ENCODE results near the gene SLU7. TPM values are rescaled to one million over a fixed set of nuclear protein-coding genes. Genes with fewer than 3 reads are reported as not detected.

SLU7 gene
- total RNA-seq, 4 donors from 2014 or later = 43.5 to 82.0 (median 69.5) TPM

DNA sequence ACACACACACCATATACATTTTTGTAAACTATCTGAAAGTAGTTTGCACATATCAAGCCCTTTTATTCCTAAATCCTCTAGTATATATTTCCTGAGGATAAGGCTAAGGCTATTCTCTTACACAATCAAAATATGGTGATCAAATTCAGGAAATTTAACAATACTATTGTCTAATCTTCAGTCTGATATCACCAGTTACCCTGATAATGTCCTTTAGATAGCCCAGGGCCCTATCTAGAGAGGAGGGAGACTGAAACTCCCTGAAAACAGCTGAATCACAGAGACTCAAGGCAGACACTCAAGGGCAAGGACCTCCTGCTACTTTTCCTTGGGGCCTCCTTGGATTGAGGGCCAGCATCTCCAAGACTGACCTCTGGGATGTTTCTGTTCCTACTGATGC, 33.2 kb upstream of the SLU7 start:
- no peak overlapping the region for H3K27ac ChIP-seq (replicated peaks in 1 of 4)
- no peaks in the 10 kb centered on the region for H3K9me3 ChIP-seq
- no peaks in the 10 kb centered on the region for H3K4me1 ChIP-seq
- peaks cover 0 to 13% (median 0%) of the 10 kb centered on the region in 4 donors for H3K27me3 ChIP-seq
- H3K4me3 ChIP-seq = no peak overlapping the region
- H3K36me3 ChIP-seq = no peaks in the 10 kb centered on the region
- intact Hi-C loops (cut with DNase I) = no loop called here
- TF ChIP-seq EP300 (IDR thresholded peaks at IDR 0.05) (no peak), POLR2AphosphoS5 (IDR thresholded peaks at IDR 0.05) (no peak), POLR2A (IDR thresholded peaks at IDR 0.05; ENCODE audit: low read depth) (no peak)
- TF ChIP-seq, protein P1, sequence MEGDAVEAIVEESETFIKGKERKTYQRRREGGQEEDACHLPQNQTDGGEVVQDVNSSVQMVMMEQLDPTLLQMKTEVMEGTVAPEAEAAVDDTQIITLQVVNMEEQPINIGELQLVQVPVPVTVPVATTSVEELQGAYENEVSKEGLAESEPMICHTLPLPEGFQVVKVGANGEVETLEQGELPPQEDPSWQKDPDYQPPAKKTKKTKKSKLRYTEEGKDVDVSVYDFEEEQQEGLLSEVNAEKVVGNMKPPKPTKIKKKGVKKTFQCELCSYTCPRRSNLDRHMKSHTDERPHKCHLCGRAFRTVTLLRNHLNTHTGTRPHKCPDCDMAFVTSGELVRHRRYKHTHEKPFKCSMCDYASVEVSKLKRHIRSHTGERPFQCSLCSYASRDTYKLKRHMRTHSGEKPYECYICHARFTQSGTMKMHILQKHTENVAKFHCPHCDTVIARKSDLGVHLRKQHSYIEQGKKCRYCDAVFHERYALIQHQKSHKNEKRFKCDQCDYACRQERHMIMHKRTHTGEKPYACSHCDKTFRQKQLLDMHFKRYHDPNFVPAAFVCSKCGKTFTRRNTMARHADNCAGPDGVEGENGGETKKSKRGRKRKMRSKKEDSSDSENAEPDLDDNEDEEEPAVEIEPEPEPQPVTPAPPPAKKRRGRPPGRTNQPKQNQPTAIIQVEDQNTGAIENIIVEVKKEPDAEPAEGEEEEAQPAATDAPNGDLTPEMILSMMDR (IDR thresholded peaks at IDR 0.05) = no peak
- DNase-seq (ENCODE audit: extremely low spot score) = no peak

DNA sequence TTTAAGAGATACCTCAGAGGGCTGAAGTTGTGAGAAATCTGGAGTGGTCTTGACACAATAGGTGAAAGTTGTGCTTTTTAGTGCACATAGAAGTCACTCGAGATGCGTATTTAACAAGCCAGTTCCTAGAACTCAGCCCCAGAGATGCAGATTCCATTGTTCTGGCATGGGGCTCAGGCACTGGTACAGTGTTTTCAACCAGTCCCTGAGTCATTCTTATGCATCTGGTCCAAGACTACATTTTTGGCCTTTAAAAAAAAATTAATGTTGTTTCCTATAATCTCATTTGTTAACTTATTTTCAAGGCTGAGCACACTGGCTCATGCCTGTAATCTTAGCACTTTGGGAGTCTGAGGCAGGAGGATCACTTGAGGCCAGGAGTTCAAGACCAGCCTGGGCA, 32.4 kb upstream of the SLU7 start:
- DNase-seq (ENCODE audit: extremely low spot score) = no peak
- H3K36me3 ChIP-seq = no peaks in the 10 kb centered on the region
- whole genome bisulfite sequencing = 89% methylated on average over 2 of the region's 2 CpGs
- TF ChIP-seq EP300 (IDR thresholded peaks at IDR 0.05) (no peak), POLR2A (IDR thresholded peaks at IDR 0.05; ENCODE audit: low read depth) (no peak), POLR2AphosphoS5 (IDR thresholded peaks at IDR 0.05) (no peak)
- TF ChIP-seq, protein P1 (IDR thresholded peaks at IDR 0.05) = no peak
- H3K4me1 ChIP-seq = no peaks in the 10 kb centered on the region
- H3K4me3 ChIP-seq = no peak overlapping the region
- intact Hi-C loops (cut with DNase I) = no loop called here
- H3K9me3 ChIP-seq = no peaks in the 10 kb centered on the region
- H3K27ac ChIP-seq (replicated peaks in 1 of 4) = no peak overlapping the region
- peaks cover 0 to 9% (median 0%) of the 10 kb centered on the region in 4 donors for H3K27me3 ChIP-seq

DNA sequence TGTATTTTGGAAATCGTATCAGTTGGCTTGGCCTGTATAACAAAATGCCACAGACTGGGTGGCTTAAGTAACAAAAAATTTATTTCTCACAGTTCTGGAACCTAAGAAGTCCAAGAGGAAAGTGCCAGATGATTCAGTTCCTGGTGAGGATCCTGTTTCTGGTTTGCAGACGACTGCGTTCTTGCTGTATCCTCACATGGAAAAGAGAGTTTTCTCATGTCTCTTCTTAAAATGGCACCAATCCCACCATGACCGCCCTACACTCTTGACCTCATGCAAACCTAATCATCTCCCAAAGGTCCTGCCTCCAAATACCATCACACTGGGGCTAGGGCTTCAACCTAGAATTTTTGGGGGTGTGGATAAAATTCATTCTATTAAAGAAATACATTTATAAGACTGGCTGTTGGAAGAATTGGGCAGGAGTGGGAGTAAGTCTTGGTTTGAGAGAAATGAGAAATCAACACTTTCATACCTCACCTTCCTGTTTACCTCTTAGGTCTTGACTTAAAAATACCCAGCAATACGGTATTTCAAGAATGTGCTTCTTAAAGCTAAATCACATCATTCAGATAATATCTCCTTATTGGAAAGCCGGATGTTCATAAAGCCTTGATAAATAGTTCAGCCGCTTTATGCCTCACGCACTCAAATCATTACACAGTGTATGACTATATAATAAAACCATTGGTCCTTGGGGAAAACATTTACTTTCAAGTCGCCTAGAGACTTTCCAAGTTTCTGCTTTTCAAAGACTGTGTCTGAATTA, 31.5 kb upstream of the SLU7 start:
- WGBS = 83% methylated on average over 9 of the region's 9 CpGs
- no peak overlapping the region for H3K27ac ChIP-seq (replicated peaks in 1 of 4)

DNA sequence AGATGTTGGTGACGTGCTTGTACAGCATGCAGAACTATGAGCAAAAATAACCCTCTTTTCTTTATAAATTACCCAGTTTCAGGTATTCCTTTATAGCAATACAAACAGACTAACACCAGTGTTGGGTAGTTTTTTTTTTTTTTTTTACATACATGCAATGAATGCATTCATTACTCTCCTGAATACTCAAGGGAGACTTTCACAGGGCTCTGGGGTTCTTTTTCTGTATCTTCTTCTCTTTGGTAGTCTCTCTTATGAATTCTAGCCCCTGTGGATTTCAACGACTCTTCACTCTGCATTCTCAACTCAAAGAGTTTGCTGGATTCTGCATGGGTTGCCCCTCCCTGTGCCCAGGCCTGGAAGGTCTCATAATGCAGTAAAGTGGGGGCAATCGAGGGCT, 30.6 kb upstream of the SLU7 start:
- H3K27me3 ChIP-seq = no peaks in the 10 kb centered on the region
- DNase-seq (ENCODE audit: extremely low spot score) = no peak
- intact Hi-C loops (cut with DNase I) = no loop called here
- no peak overlapping the region for H3K4me3 ChIP-seq
- H3K4me1 ChIP-seq = no peaks in the 10 kb centered on the region
- TF ChIP-seq POLR2AphosphoS5 (IDR thresholded peaks at IDR 0.05) = no peak
- no peak for TF ChIP-seq POLR2A (IDR thresholded peaks at IDR 0.05; ENCODE audit: low read depth)
- no peak for TF ChIP-seq EP300 (IDR thresholded peaks at IDR 0.05)
- TF ChIP-seq, protein P1 (IDR thresholded peaks at IDR 0.05) = no peak
- no peaks in the 10 kb centered on the region for H3K9me3 ChIP-seq
- no peak overlapping the region for H3K27ac ChIP-seq (replicated peaks in 1 of 4)
- no peaks in the 10 kb centered on the region for H3K36me3 ChIP-seq
- 84% methylated on average over 3 of the region's 3 CpGs for WGBS

More for the DNA sequence above, 31.5 kb upstream of the SLU7 start:
- Histone ChIP-seq H3K36me3 (no peaks in the 10 kb centered on the region), H3K9me3 (no peaks in the 10 kb centered on the region), H3K4me3 (no peak overlapping the region), H3K4me1 (no peaks in the 10 kb centered on the region), H3K27me3 (no peaks in the 10 kb centered on the region)
- DNase-seq (ENCODE audit: extremely low spot score) = no peak
- intact Hi-C loops (cut with DNase I) = no loop called here
- TF ChIP-seq, protein P1 (IDR thresholded peaks at IDR 0.05) = no peak
- TF ChIP-seq POLR2A (IDR thresholded peaks at IDR 0.05; ENCODE audit: low read depth) (no peak), POLR2AphosphoS5 (IDR thresholded peaks at IDR 0.05) (no peak), EP300 (IDR thresholded peaks at IDR 0.05) (no peak)

- no peaks in the 10 kb centered on the region for H3K36me3 ChIP-seq
- TF ChIP-seq EP300 (IDR thresholded peaks at IDR 0.05) (no peak), POLR2A (IDR thresholded peaks at IDR 0.05; ENCODE audit: low read depth) (no peak), POLR2AphosphoS5 (IDR thresholded peaks at IDR 0.05) (no peak)
- TF ChIP-seq, protein P1 (IDR thresholded peaks at IDR 0.05) = no peak
- no peak overlapping the region for H3K4me3 ChIP-seq
- intact Hi-C loops (cut with DNase I) = no loop called here
- 82% methylated on average over 1 of the region's 1 CpG for WGBS
- no peak overlapping the region for H3K27ac ChIP-seq (replicated peaks in 1 of 4)
- no peaks in the 10 kb centered on the region for H3K9me3 ChIP-seq
- H3K4me1 ChIP-seq = no peaks in the 10 kb centered on the region
- DNase-seq (ENCODE audit: extremely low spot score) = no peak
- H3K27me3 ChIP-seq = no peaks in the 10 kb centered on the region
These were observed 30.0 kb upstream of the SLU7 start for GRCh38 chr5:160448886-160449285.
